HEK293T (cell line): ENCODE measurements around the gene ANKS1B.

Experiments used
- BHLHE40 ChIP-seq: fragments of 450-650 bp; IDR thresholded peaks from 2 replicates; pipeline ENCODE4 v1.6.1; 2016; ENCODE audit warnings: mild to moderate bottlenecking, moderate library complexity, borderline replicate concordance
- FOXA1 ChIP-seq: fragments of 450-650 bp; IDR thresholded peaks from 2 replicates; pipeline ENCODE4 v1.6.1; 2016; ENCODE audit warnings: mild to moderate bottlenecking
- HDGF ChIP-seq: fragments of 450-650 bp; IDR thresholded peaks from 2 replicates; pipeline ENCODE4 v1.6.1; 2017; ENCODE audit warnings: antibody characterized with exemption, borderline replicate concordance

DNA sequence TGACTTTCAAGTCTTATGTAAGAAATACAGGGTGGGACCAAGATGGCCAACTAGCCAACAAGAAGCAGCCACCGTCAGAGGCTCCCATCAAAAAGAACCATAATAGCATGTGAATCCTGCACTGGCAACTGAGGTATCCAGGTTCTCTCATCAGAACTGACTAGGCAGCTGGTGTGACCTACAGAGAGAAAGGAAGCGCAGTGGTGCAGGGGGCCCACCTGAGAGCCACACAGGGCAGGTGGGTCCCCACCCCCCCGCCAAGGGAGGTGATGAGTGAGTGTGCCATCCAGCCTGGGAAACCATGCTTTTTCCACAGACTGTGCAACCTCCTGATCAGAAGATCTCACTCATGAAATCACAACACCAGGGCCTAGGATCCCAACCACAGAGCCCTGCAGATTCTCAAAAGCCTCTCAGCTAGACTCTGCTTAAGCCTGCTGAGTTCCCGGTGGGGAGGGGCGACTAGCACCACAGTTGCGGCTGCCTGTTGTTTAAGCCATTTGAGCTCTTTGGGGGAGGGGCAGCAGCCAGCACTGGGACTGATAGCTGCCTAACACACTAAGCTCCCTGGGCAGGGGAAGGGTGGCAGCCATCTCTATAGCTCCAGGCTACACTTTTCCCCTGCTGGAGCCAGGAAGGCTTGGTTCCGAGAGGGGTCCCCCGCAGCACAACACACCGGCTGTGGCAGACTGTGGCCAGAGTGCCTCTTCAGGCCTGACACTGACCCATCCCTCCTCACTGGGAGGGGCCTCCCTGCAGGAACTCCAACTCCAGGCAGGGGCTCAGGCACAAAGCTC lies 261.8 kb downstream of the ANKS1B start:
- no peak for TF ChIP-seq FOXA1
- no peak for TF ChIP-seq BHLHE40
- no peak for TF ChIP-seq HDGF
